ENCODE results near the gene GRAMD1B. TPM values are rescaled to one million over a fixed set of nuclear protein-coding genes. Genes with fewer than 3 reads are reported as not detected.
A peak's percentile ranks its signal among the peaks of the same experiment; 100 is the strongest.

GRAMD1B gene
- polyA plus RNA-seq, 3 donors: 3.2 to 13.9 (median 3.3) TPM

DNA sequence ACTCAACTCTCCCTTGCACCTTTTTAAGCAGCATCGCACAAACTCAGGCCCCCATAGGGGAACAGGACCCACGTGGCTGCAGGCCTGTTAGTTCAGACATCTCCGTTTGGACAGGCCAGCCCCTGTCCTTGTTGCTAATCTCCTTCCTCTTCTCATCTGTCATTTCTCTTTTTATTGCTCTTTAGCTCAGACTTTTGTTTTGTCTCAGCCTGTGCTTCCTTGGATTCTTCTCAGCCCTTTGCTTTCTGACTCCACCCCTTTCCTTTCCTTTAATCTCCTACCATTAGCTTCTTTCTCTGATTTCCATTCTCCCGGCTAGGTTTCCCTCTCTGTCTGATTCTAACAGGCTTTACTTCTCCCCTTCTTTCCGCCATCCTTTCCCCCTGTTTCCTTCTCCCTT lies 155.6 kb downstream of the GRAMD1B start:
- Histone ChIP-seq H3K27me3 (ENCODE audit: control insufficient read depth in 2 of 2, insufficient read depth in 2 of 2, low read length in 2 of 2) (no peaks in the 10 kb centered on the region), H3K4me1 (ENCODE audit: control insufficient read depth in 1 of 2, insufficient read depth in 2 of 2, low read length in 2 of 2) (no peaks in the 10 kb centered on the region), H3K27ac (ENCODE audit: low read depth in 1 of 2, low read length in 2 of 2) (peak overlapping the region in 1 of 2 donors; percentile 3), H3K4me3 (replicated peaks in 1 of 3; ENCODE audit: low read depth in 2 of 3, low read length in 3 of 3) (no peak overlapping the region), H3K79me2 (ENCODE audit: insufficient read depth, low read length) (no peaks in the 10 kb centered on the region), H3K36me3 (replicated peaks in 1 of 2; ENCODE audit: control insufficient read depth in 1 of 2, insufficient read depth in 2 of 2, low read length in 2 of 2) (peaks cover 24 to 59% of the 10 kb centered on the region in 2 donors), H2AFZ (ENCODE audit: insufficient read depth, low read depth, low read length, poor library complexity, severe bottlenecking) (no peak overlapping the region), H3K4me2 (replicated peaks; ENCODE audit: extremely low read depth, low read length, poor library complexity, severe bottlenecking) (no peak overlapping the region), H3K9me3 (replicated peaks in 1 of 2; ENCODE audit: control insufficient read depth in 1 of 2, insufficient read depth in 1 of 2, low read length in 2 of 2) (no peaks in the 10 kb centered on the region), H4K20me1 (ENCODE audit: insufficient read depth, low read length) (peaks cover 3% of the 10 kb centered on the region), H3K9ac (ENCODE audit: insufficient read depth, low read length, poor library complexity, severe bottlenecking) (no peak overlapping the region)
- H3K4me3 Mint-ChIP-seq: no peak overlapping the region
- peaks cover 0 to 3% (median 0%) of the 10 kb centered on the region in 7 donors for H3K9me3 Mint-ChIP-seq
- H3K36me3 Mint-ChIP-seq: peaks cover 50 to 60% of the 10 kb centered on the region in 2 donors
- peaks cover 0 to 1% (median 0%) of the 10 kb centered on the region in 3 donors for H3K27me3 Mint-ChIP-seq (ENCODE audit: low read depth in 3 of 3)
- no peak for TF ChIP-seq CTCF (IDR thresholded peaks at IDR 0.05)
- peaks cover 3% of the 10 kb centered on the region for H3K4me1 Mint-ChIP-seq
- DNase-seq: no peak
- intact Hi-C loops (cut with micrococcal nuclease): no loop called here
- 43% methylated on average over 2 of the region's 5 CpGs for WGBS (ENCODE audit: insufficient coverage)
- peak overlapping the region in 2 of 7 donors; percentile 12 to 37 for H3K27ac Mint-ChIP-seq

DNA sequence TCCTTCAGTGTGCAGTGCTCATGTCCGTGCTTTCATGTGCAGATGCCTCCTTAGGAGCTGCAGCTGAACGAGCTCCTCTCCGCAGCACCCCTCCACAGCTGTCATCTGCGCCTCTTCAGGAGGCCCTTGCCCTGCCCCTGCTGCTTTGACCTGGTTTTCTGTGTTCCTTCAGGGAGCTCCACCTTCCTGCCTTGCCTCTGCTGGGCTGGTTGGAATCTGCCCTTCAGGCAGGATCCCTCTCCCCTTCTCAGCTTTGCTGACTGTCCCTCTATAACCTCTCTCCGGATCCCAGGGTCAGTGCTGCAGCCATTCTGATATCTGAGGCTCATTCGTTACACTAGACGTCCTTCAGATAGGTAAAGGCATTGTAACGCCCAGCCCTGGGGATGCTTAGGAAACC lies 156.5 kb downstream of the GRAMD1B start:
- H4K20me1 ChIP-seq (ENCODE audit: insufficient read depth, low read length): no peaks in the 10 kb centered on the region
- H3K4me1 Mint-ChIP-seq: no peaks in the 10 kb centered on the region
- intact Hi-C loops (cut with micrococcal nuclease): no loop called here
- H3K9me3 Mint-ChIP-seq: peaks cover 0 to 3% (median 0%) of the 10 kb centered on the region in 7 donors
- no peaks in the 10 kb centered on the region for H3K4me1 ChIP-seq (ENCODE audit: control insufficient read depth in 1 of 2, insufficient read depth in 2 of 2, low read length in 2 of 2)
- peaks cover 31 to 63% of the 10 kb centered on the region in 2 donors for H3K36me3 ChIP-seq (replicated peaks in 1 of 2; ENCODE audit: control insufficient read depth in 1 of 2, insufficient read depth in 2 of 2, low read length in 2 of 2)
- no peaks in the 10 kb centered on the region for H3K27me3 ChIP-seq (ENCODE audit: control insufficient read depth in 2 of 2, insufficient read depth in 2 of 2, low read length in 2 of 2)
- no peaks in the 10 kb centered on the region for H3K9me3 ChIP-seq (replicated peaks in 1 of 2; ENCODE audit: control insufficient read depth in 1 of 2, insufficient read depth in 1 of 2, low read length in 2 of 2)
- TF ChIP-seq CTCF (IDR thresholded peaks at IDR 0.05): no peak
- H3K9ac ChIP-seq (ENCODE audit: insufficient read depth, low read length, poor library complexity, severe bottlenecking): no peak overlapping the region
- peaks cover 56 to 62% of the 10 kb centered on the region in 2 donors for H3K36me3 Mint-ChIP-seq
- no peaks in the 10 kb centered on the region for H3K79me2 ChIP-seq (ENCODE audit: insufficient read depth, low read length)
- DNase-seq: no peak
- no peak overlapping the region for H3K4me3 Mint-ChIP-seq
- H3K4me2 ChIP-seq (replicated peaks; ENCODE audit: extremely low read depth, low read length, poor library complexity, severe bottlenecking): no peak overlapping the region
- no peak overlapping the region for H3K4me3 ChIP-seq (replicated peaks in 1 of 3; ENCODE audit: low read depth in 2 of 3, low read length in 3 of 3)
- peaks cover 0 to 1% (median 0%) of the 10 kb centered on the region in 3 donors for H3K27me3 Mint-ChIP-seq (ENCODE audit: low read depth in 3 of 3)
- H3K27ac Mint-ChIP-seq: peak overlapping the region in 1 of 7 donors; percentile 31
- no peak overlapping the region for H3K27ac ChIP-seq (ENCODE audit: low read depth in 1 of 2, low read length in 2 of 2)
- H2AFZ ChIP-seq (ENCODE audit: insufficient read depth, low read depth, low read length, poor library complexity, severe bottlenecking): no peak overlapping the region
- 98% methylated on average over 8 of the region's 8 CpGs for WGBS (ENCODE audit: insufficient coverage)

All from CD14-positive monocyte (primary cell).